ENCODE data around the gene SRGAP1.

GRCh38 chr12:63843254-63843720 is 1.2 kb upstream of the SRGAP1 start:
- no peak for TF ChIP-seq POLR2AphosphoS5 (IDR thresholded peaks at IDR 0.05)
- TF ChIP-seq POLR2A (IDR thresholded peaks at IDR 0.05) = no peak
- no peak for TF ChIP-seq CTCF (IDR thresholded peaks at IDR 0.05)

Measured in stomach (tissue), 4 donors.